Muscle layer of colon (tissue), 2 donors: ENCODE data around the gene CENPT.

Source experiments
- H3K27ac ChIP-seq: one replicate; pipeline ENCODE4 v1.7.0; 2013; ENCODE audit warnings: low read depth, mild to moderate bottlenecking, low read length, moderate library complexity
- H3K27me3 ChIP-seq, 2 donors: one replicate each; pipeline ENCODE4 v1.7.0; 2013; ENCODE audit warnings: low read length in 2 of 2, mild to moderate bottlenecking in 2 of 2; ENCODE audit not compliant: insufficient read depth in 2 of 2, control insufficient read depth in 1 of 2
- H3K36me3 ChIP-seq: one replicate; pipeline ENCODE4 v1.7.0; 2013; ENCODE audit warnings: mild to moderate bottlenecking, low read length; ENCODE audit not compliant: insufficient read depth
- H3K4me1 ChIP-seq: one replicate; pipeline ENCODE4 v1.7.0; 2013; ENCODE audit warnings: mild to moderate bottlenecking, low read length; ENCODE audit not compliant: insufficient read depth
- H3K4me3 ChIP-seq, 2 donors: one replicate each; pipeline ENCODE4 v1.7.0; 2013; ENCODE audit warnings: low read length in 2 of 2, low read depth in 1 of 2, mild to moderate bottlenecking in 1 of 2, moderate library complexity in 1 of 2
- H3K9ac ChIP-seq: one replicate; pipeline ENCODE4 v1.7.0; 2013; ENCODE audit warnings: low read length
- H3K9me3 ChIP-seq: one replicate; pipeline ENCODE4 v1.7.0; 2013; ENCODE audit warnings: mild to moderate bottlenecking, low read length
- donor health status: abdominal sarcoma.
- donor health status: Adenocarcinoma of cecum.

CENPT gene

GRCh38 chr16:67861877-67862276 is 14.4 kb upstream of the CENPT start:
- Histone ChIP-seq H3K9me3 (no peaks in the 10 kb centered on the region), H3K4me1 (peaks cover 42% of the 10 kb centered on the region), H3K27ac (no peak overlapping the region), H3K9ac (no peak overlapping the region), H3K36me3 (peaks cover 27% of the 10 kb centered on the region), H3K4me3 (no peak overlapping the region), H3K27me3 (no peaks in the 10 kb centered on the region)

- Histone ChIP-seq H3K27ac (no peak overlapping the region), H3K27me3 (no peaks in the 10 kb centered on the region), H3K9me3 (no peaks in the 10 kb centered on the region), H3K9ac (no peak overlapping the region), H3K4me1 (peaks cover 42% of the 10 kb centered on the region), H3K36me3 (peaks cover 23% of the 10 kb centered on the region), H3K4me3 (no peak overlapping the region)
Observed at GRCh38 chr16:67860589-67861398, 13.3 kb upstream of the CENPT start.

DNA sequence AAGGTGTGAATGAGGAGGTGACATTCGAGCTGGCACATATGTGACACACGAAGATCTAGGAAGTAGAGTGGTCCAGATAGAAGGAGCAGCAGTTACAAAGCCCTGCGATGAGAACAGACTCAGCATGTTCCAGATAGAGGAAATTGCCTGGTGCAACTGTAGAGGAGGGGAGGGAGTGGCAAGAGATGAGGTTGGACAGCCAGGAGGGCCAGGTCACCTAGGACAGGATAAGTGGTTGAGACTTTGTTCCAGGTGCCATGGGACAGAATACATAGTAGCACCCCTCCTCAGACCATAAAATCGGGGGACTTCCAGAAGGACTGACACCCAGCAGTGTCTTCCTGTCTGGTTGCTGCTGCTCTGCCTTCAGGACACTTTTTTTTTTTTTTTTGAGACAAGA is 11.0 kb upstream of the CENPT start:
- H3K4me3 ChIP-seq, result no peak overlapping the region
- H3K27ac ChIP-seq, result no peak overlapping the region
- H3K9me3 ChIP-seq, result no peaks in the 10 kb centered on the region
- peaks cover 43% of the 10 kb centered on the region for H3K4me1 ChIP-seq
- H3K27me3 ChIP-seq, result no peaks in the 10 kb centered on the region
- no peak overlapping the region for H3K9ac ChIP-seq
- H3K36me3 ChIP-seq, result peaks cover 12% of the 10 kb centered on the region

- Histone ChIP-seq H3K36me3 (peaks cover 12% of the 10 kb centered on the region), H3K4me3 (no peak overlapping the region), H3K27ac (no peak overlapping the region), H3K4me1 (peaks cover 37% of the 10 kb centered on the region), H3K9me3 (no peaks in the 10 kb centered on the region), H3K27me3 (no peaks in the 10 kb centered on the region), H3K9ac (no peak overlapping the region)
Observed at GRCh38 chr16:67857547-67858233, 10.2 kb upstream of the CENPT start.

GRCh38 chr16:67856927-67857546 is 9.5 kb upstream of the CENPT start:
- H3K4me1 ChIP-seq, result peaks cover 32% of the 10 kb centered on the region

DNA sequence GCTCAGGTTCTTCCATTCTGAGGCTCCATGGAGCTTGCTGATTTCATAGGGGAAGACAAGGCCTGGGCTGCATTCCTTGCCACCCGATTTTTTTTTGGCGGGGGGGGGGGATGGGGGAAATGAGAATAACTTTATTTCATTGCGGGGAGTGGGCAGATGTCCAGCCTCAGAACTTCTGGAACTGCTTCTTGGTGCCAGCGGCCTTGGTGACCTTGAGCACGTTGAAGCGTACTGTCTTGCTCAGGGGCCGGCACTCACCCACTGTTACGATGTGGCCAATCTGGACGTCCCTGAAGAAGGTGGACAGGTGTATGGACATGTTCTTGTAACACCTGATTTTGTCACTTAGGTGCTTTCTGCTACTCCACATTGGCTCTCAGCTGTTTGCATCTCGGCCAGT is 8.3 kb upstream of the CENPT start:
- Histone ChIP-seq H3K27ac (no peak overlapping the region), H3K36me3 (peaks cover 6% of the 10 kb centered on the region), H3K9me3 (no peaks in the 10 kb centered on the region), H3K27me3 (no peaks in the 10 kb centered on the region), H3K4me1 (peaks cover 28% of the 10 kb centered on the region), H3K4me3 (no peak overlapping the region), H3K9ac (no peak overlapping the region)

More at GRCh38 chr16:67856927-67857546, 9.5 kb upstream of the CENPT start:
- no peak overlapping the region for H3K27ac ChIP-seq
- H3K4me3 ChIP-seq, result no peak overlapping the region
- H3K9me3 ChIP-seq, result no peaks in the 10 kb centered on the region
- H3K36me3 ChIP-seq, result peaks cover 12% of the 10 kb centered on the region
- H3K9ac ChIP-seq, result no peak overlapping the region
- no peaks in the 10 kb centered on the region for H3K27me3 ChIP-seq

GRCh38 chr16:67853670-67854069 is 6.2 kb upstream of the CENPT start:
- Histone ChIP-seq H3K4me3 (no peak overlapping the region), H3K36me3 (no peaks in the 10 kb centered on the region), H3K4me1 (peaks cover 24% of the 10 kb centered on the region), H3K27me3 (no peaks in the 10 kb centered on the region), H3K9me3 (no peaks in the 10 kb centered on the region), H3K9ac (no peak overlapping the region), H3K27ac (no peak overlapping the region)

- Histone ChIP-seq H3K9ac (peak overlapping the region; percentile 80), H3K9me3 (no peaks in the 10 kb centered on the region), H3K27ac (peak overlapping the region; percentile 99), H3K36me3 (no peaks in the 10 kb centered on the region), H3K4me1 (peaks cover 43% of the 10 kb centered on the region), H3K4me3 (peak overlapping the region; percentile 87 to 90), H3K27me3 (no peaks in the 10 kb centered on the region)
Observed at GRCh38 chr16:67848118-67848517, 625 bp upstream of the CENPT start.

DNA sequence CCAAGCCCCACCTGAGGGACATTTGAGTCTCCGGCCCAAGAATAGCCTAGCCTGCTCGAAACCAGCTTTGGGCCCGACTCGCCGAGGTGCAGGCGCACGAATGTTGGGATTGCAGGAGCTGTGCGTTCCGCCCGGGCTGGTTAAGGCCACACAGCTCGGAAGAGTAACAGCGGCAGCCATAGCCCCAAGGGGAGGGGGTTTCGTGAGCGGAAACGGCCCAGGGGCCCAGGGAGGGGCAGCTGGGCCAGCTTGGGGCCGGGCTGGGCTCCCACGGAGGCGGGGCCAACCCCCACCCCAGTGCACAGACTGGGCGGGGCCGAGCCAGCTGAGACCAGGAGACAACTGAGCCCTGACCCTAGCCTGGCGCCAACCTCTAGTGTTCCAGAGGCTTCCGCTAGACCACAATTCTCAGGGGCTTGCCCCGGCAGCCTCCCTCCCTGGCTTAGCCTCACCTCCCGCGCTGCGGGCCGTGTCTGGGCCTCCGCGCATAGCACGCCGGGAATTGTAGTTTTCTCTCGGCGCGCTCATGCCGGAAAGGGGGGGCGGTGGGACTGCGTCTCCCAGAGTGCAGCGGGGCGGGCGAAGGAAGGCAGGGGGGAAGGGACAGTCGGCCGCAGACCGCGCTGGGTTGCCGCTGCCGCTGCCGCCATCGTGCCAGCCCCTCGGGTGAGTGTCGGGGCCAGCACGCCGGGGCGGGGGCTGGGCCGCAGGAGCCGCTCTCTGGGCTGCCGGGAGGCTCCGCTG is 1.0 kb downstream of the CENPT start, which contains the start of gene NUTF2:
Gene NUTF2 (plus strand): TSS at position 614 of the 744 bp plus-strand sequence. CDS start 18,198 bp downstream, outside the sequence.
- Histone ChIP-seq H3K4me1 (peaks cover 45% of the 10 kb centered on the region), H3K27me3 (no peaks in the 10 kb centered on the region), H3K36me3 (no peaks in the 10 kb centered on the region), H3K9me3 (no peaks in the 10 kb centered on the region), H3K9ac (peak within 1 kb of the TSS; percentile 80), H3K4me3 (peak within 1 kb of the TSS; percentile 87 to 90), H3K27ac (peak within 1 kb of the TSS; percentile 99)

DNA sequence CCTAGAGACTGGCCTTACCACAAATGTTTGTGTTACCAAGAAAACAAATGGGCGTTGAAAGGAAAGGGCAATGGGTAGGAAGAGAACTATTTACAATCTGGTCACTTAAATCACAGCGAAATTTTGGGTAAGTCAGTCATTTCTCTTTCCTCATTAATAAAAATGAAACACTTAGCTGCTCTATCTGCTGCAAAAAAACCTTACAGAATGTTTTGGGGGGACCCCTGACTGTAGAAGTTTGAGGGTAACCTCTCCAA is 1.5 kb downstream of the CENPT start:
- Histone ChIP-seq H3K4me3 (peak overlapping the region; percentile 87 to 90), H3K9me3 (no peaks in the 10 kb centered on the region), H3K9ac (peak overlapping the region; percentile 70), H3K27ac (peak overlapping the region; percentile 99), H3K27me3 (no peaks in the 10 kb centered on the region), H3K36me3 (no peaks in the 10 kb centered on the region), H3K4me1 (peaks cover 48% of the 10 kb centered on the region)
